Kidney capillary endothelial cell (primary cell): ENCODE measurements around the gene HTT.

Experiments
- DNase-seq: peaks from one replicate; pipeline ENCODE4 v3.0.0-alpha.2; 2018; ENCODE audit warnings: low spot score

The HTT gene

GRCh38 chr4:3218824-3219760 lies 144.6 kb downstream of the HTT start:
- DNase-seq = no peak

GRCh38 chr4:3219761-3220475 lies 145.4 kb downstream of the HTT start:
- DNase-seq = no peak

- DNase-seq = no peak
These were observed 146.1 kb downstream of the HTT start for GRCh38 chr4:3220476-3221183.

GRCh38 chr4:3221184-3221494 lies 146.7 kb downstream of the HTT start:
- no peak for DNase-seq

- DNase-seq = no peak
These were observed 147.5 kb downstream of the HTT start for GRCh38 chr4:3221996-3222395.

GRCh38 chr4:3223346-3223745 lies 148.9 kb downstream of the HTT start:
- DNase-seq = no peak

- DNase-seq = no peak
These were observed 149.7 kb downstream of the HTT start for GRCh38 chr4:3223956-3224748.

GRCh38 chr4:3225071-3225850 lies 150.8 kb downstream of the HTT start:
- no peak for DNase-seq

- DNase-seq = no peak
These were observed 151.5 kb downstream of the HTT start for GRCh38 chr4:3225936-3226335.

- DNase-seq = no peak
These were observed 152.0 kb downstream of the HTT start for GRCh38 chr4:3226467-3226866.

GRCh38 chr4:3226944-3227343 lies 152.5 kb downstream of the HTT start:
- no peak for DNase-seq

- no peak for DNase-seq
These were observed 153.6 kb downstream of the HTT start for GRCh38 chr4:3227878-3228675.

- DNase-seq = no peak
These were observed 154.4 kb downstream of the HTT start for GRCh38 chr4:3228881-3229280.

GRCh38 chr4:3229328-3229727 lies 154.8 kb downstream of the HTT start:
- no peak for DNase-seq

GRCh38 chr4:3229964-3230363 lies 155.5 kb downstream of the HTT start:
- DNase-seq = no peak

GRCh38 chr4:3231471-3231870 lies 157.0 kb downstream of the HTT start:
- DNase-seq = no peak

- no peak for DNase-seq
These were observed 157.5 kb downstream of the HTT start for GRCh38 chr4:3232001-3232400.

- DNase-seq = no peak
These were observed 158.4 kb downstream of the HTT start for GRCh38 chr4:3232871-3233271.

- no peak for DNase-seq
These were observed 159.1 kb downstream of the HTT start for GRCh38 chr4:3233391-3234071.
